ENCODE results near the gene LYRM4. TPM values are rescaled to one million over a fixed set of nuclear protein-coding genes. Genes with fewer than 3 reads are reported as not detected.

Gene LYRM4
- total RNA-seq, 4 donors from 2014 or later, result 8.4 to 20.1 (median 12.2) TPM

DNA sequence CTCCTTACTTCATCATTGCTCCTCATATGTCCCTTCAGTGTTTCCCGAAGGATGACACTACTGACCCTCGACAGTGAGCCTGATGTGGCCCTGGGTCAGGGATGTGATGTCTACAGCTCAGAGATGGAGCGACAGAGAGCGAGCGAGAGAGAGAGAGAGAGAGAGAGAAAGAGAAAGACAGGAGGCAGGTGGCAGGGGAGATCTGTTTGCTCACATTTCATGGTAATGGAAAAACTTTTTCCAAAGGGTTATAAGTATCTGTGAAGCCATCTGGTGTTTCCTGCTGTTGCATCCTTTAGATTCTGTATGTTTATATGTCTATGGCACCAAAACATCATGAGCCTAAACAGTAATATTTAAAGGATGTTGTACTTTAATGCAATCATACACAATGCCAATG, 98.4 kb downstream of the LYRM4 start:
- ATAC-seq (no peak), DNase-seq (no peak)
- Histone ChIP-seq H3K27me3 (no peaks in the 10 kb centered on the region), H3K4me1 (no peaks in the 10 kb centered on the region), H3K9me3 (no peaks in the 10 kb centered on the region), H3K36me3 (no peaks in the 10 kb centered on the region), H3K27ac (no peak overlapping the region), H3K4me3 (no peak overlapping the region)
- in situ Hi-C loops (cut with MboI; ENCODE audit: low sequenced_read_pairs in 4 of 4) (no loop called here), intact Hi-C loops (cut with DNase I; ENCODE audit: low total_unique reads) (no loop called here)
- TF ChIP-seq POLR2A (IDR thresholded peaks at IDR 0.05) (no peak), CTCF (IDR thresholded peaks at IDR 0.05 in 4 of 5, conservative IDR thresholded peaks at IDR 0.05 in 1 of 5) (no peak)

- DNase-seq, result no peak
- Histone ChIP-seq H3K27me3 (no peaks in the 10 kb centered on the region), H3K27ac (no peak overlapping the region), H3K4me1 (no peaks in the 10 kb centered on the region), H3K9me3 (no peaks in the 10 kb centered on the region), H3K36me3 (no peaks in the 10 kb centered on the region), H3K4me3 (no peak overlapping the region)
- intact Hi-C loops (cut with DNase I; ENCODE audit: low total_unique reads), result no loop called here
- TF ChIP-seq POLR2A (IDR thresholded peaks at IDR 0.05) (no peak), CTCF (IDR thresholded peaks at IDR 0.05 in 4 of 5, conservative IDR thresholded peaks at IDR 0.05 in 1 of 5) (no peak)
- in situ Hi-C loops (cut with MboI; ENCODE audit: low sequenced_read_pairs in 4 of 4), result no loop called here
- ATAC-seq, result no peak
Observed at GRCh38 chr6:5160206-5160605, 100.5 kb downstream of the LYRM4 start.

DNA sequence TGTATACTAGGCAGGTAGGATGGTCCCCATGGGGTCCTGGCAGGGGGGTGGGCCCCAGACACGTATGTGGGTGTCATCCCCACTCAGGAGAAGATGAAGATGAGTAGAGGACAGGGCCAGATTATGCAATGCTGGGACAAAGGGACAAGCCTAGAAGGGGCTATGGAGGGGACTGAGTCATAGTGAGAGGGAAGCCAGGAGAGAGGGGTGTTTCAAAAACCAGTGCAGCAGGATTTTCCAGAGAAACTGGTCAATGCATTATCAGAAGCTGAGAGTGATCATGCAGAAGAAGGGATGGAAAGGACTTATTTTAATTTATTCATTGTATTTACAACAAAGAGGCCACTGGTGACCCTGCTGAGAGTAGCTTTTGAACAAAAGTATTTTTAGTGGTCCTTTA, 101.6 kb downstream of the LYRM4 start:
- in situ Hi-C loops (cut with MboI; ENCODE audit: low sequenced_read_pairs in 4 of 4) (loop anchor here in 1 of 4 donors (10.0 kb wide), 1 partner anchor 146 kb away; no protein-coding TSS in a partner anchor), intact Hi-C loops (cut with DNase I; ENCODE audit: low total_unique reads) (no loop called here)
- TF ChIP-seq CTCF (IDR thresholded peaks at IDR 0.05 in 4 of 5, conservative IDR thresholded peaks at IDR 0.05 in 1 of 5), result no peak
- no peak for TF ChIP-seq POLR2A (IDR thresholded peaks at IDR 0.05)
- DNase-seq, result no peak
- no peaks in the 10 kb centered on the region for H3K27me3 ChIP-seq
- ATAC-seq, result no peak
- no peak overlapping the region for H3K4me3 ChIP-seq
- no peaks in the 10 kb centered on the region for H3K9me3 ChIP-seq
- no peak overlapping the region for H3K27ac ChIP-seq
- H3K4me1 ChIP-seq, result no peaks in the 10 kb centered on the region
- H3K36me3 ChIP-seq, result no peaks in the 10 kb centered on the region

- H3K27me3 ChIP-seq, result no peaks in the 10 kb centered on the region
- intact Hi-C loops (cut with DNase I; ENCODE audit: low total_unique reads), result no loop called here
- no peak for DNase-seq
- no peak for ATAC-seq
- H3K4me3 ChIP-seq, result no peak overlapping the region
- no peaks in the 10 kb centered on the region for H3K4me1 ChIP-seq
- TF ChIP-seq POLR2A (IDR thresholded peaks at IDR 0.05) (no peak), CTCF (IDR thresholded peaks at IDR 0.05 in 4 of 5, conservative IDR thresholded peaks at IDR 0.05 in 1 of 5) (no peak)
- H3K27ac ChIP-seq, result no peak overlapping the region
- H3K36me3 ChIP-seq, result no peaks in the 10 kb centered on the region
- no peaks in the 10 kb centered on the region for H3K9me3 ChIP-seq
- in situ Hi-C loops (cut with MboI; ENCODE audit: low sequenced_read_pairs in 4 of 4), result loop anchor here in 1 of 4 donors (10.0 kb wide), 1 partner anchor 147 kb away; no protein-coding TSS in a partner anchor
Observed at GRCh38 chr6:5158180-5158579, 102.6 kb downstream of the LYRM4 start.

DNA sequence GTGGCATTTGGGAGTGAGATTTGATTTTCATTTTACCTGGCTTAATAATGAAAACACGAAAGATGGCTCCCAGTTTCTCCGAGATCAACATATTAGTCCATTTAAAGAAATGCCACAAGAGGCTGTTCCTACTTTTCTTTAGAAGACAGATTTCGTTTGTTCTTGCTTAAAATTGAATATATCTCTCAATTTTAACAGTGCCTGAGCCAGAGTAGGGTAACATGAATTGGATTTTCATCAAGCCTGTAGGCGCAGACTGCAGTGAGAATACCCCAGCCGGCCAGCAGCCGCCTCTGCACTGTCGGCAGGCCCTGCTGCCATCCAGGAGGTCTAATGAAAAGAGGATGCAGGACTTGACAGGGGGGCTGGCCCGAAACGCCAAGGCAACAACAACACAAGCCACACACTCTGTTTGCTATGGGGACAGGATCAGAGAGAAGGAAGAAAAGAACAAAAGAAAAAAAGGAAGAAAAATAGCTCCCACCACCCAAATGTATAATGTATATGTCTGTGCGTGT, 103.1 kb downstream of the LYRM4 start:
- H3K4me1 ChIP-seq, result no peaks in the 10 kb centered on the region
- TF ChIP-seq CTCF (IDR thresholded peaks at IDR 0.05 in 4 of 5, conservative IDR thresholded peaks at IDR 0.05 in 1 of 5) (no peak), POLR2A (IDR thresholded peaks at IDR 0.05) (no peak)
- no peaks in the 10 kb centered on the region for H3K27me3 ChIP-seq
- intact Hi-C loops (cut with DNase I; ENCODE audit: low total_unique reads), result no loop called here
- no peak overlapping the region for H3K27ac ChIP-seq
- in situ Hi-C loops (cut with MboI; ENCODE audit: low sequenced_read_pairs in 4 of 4), result loop anchor here in 1 of 4 donors (10.0 kb wide), 1 partner anchor 147 kb away; no protein-coding TSS in a partner anchor
- DNase-seq (no peak), ATAC-seq (no peak)
- no peaks in the 10 kb centered on the region for H3K36me3 ChIP-seq
- H3K9me3 ChIP-seq, result no peaks in the 10 kb centered on the region
- H3K4me3 ChIP-seq, result no peak overlapping the region

Data from gastrocnemius medialis (tissue), 4 donors.